HG03457 (cell line): ENCODE data around the gene TTLL13.

Experiments used
- ATAC-seq: cut with Tn5 transposase; IDR thresholded peaks from one replicate; pipeline ENCODE4 v1.9.1; 2021; ENCODE audit warnings: moderate number of reproducible peaks; ENCODE audit not compliant: unreplicated experiment

TTLL13 gene

DNA sequence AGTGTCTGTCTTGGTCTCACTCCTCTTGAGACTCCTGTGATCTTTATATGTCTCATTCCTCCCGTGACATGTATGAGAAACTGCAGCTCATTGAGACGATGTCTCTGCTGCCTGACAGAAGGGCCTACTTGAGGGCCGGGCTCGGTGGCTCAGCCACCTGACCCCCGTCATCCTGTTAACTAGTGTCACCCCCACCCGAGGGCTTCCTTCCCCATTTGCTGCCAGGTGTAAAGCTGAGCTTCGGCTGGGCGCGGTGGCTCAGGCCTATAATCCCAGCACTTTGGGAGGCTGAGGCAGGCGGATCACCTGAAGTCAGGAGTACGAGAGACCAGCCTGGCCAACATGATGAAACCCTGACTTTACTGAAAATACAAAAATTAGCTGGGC lies 35.5 kb upstream of the TTLL13 start:
- ATAC-seq, result no peak

DNA sequence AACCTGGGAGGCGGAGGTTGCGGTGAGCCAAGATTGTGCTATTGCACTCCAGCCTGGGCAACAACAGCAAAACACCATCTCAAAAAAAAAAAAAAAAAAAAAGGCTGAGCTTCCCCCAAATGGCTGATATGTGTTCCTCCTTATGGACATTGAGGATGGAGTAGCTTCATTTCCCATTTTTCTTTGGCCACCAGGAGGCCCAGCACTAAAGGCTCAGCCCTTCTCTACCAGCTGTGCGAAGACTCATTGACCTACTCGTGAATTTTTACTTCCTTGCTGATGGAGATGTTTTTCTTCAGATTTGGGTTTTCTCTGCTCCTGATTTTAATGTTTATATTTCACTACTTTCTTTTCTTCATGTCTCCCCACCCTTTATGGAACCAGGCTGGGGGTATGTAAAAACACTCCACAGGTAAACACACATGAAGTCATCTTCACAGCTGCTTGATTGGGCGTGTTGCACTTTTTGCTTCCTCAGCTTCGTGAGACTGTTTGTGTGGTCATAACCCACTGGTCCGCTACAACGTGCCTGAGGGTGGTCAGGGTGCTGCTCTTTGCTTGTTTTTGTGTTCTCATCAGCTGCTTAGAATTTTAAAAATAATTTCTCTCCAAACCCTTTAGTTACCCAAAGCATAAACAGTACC lies 34.7 kb upstream of the TTLL13 start:
- ATAC-seq, result no peak

DNA sequence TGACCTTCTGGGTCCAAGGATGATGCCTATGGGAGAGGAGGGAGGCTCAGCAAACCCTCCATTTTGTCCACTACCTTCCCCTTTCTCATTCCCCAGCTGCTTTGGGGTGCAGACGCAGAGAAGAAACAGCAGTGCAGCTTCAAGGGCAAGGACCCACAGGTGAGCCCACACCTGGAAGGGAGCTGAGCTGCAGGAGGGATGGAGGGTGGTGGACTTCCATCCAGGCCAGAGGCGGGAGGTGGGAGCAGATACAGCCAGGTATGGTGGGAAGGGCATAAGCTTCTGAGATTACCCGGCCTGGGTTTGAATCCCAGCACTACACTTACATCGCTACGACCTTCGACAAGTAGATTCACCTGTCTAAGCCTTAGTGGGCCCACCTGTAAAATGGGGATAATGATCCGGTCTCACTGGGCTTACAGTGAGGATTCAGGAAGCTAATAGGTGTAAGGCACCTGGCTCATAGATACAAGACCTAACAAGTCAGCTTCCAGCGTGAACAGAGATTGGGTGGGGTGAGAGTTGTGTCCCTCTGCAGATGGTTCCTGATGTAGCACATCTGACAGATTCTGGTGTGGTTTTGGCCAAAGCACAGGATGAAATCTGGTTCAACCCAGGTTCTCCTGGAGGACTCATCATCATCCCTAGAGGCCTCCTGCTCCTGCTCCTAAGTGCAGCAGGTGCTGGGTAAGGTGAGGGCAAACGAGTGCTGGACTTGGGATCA lies 31.5 kb upstream of the TTLL13 start:
- no peak for ATAC-seq

DNA sequence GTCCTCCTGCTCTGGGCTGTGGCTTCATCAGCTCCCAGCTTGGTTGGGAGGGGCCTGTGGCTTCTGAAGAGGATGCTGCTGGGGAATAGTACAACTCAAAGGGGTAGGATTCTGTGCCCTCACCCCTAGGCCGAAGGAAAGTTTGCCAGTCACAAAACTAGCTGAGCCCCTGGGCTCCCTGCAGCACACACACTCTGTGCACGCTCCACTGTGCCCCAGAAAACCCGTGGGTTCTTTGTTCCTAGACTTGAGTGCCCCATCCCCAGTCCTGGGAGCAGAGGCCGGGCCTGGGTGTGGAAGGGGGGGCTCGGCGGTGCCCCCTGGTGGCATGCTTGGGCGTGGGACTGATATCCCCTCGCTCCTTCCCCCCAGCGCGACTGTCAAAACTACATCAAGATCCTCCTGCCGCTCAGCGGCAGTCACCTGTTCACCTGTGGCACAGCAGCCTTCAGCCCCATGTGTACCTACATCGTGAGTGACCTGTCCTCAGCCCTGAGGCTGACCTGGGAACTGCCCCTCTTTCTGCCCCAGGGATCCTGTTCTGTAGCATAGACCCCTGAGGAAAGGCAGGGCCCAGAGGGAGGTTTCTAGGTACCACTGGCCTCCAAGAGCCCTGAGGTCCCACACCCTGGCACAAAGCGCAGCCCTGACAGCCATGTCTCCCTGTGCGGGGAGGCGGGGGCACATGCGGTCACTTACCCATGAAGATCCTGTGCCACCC lies 29.8 kb upstream of the TTLL13 start:
- no peak for ATAC-seq

DNA sequence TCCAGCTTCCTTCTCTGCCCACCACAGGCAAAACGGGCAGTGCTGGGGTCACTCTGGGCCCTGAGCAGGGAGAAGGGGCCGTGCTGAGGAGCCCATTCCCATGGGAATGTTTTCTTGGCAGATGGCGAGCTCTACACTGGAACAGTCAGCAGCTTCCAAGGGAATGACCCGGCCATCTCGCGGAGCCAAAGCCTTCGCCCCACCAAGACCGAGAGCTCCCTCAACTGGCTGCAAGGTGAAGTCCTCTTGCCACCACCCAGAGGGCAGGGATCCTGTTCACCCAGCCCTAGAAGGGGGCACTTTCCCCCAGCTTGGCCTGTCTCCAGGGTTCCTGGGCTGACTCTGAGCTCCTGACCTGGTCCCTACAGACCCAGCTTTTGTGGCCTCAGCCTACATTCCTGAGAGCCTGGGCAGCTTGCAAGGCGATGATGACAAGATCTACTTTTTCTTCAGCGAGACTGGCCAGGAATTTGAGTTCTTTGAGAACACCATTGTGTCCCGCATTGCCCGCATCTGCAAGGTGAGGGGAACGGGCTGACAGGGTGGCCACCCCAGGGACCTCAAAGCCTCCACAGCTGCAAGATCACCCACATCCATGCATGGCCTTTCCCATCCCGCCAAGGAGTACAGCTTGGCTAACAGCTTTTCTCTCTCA lies 28.0 kb upstream of the TTLL13 start:
- no peak for ATAC-seq

DNA sequence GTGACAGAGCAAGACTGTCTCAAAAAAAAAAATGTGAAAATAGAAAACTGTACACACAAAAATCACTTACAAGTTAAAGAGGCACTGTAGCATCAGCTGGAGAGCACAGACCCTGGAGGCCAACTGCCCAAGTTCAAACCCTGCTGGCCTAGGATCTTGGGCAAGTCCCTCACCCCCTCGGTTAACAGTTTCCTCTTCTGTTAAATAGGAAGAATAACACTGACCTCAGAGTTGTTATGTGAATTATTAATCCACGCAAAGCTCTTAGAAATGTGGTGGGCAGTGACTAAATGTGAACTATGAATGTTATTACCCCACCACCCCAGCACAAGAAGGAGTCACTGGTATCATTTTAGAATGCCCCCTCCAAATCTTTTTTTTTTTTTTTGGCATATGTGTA lies 26.8 kb upstream of the TTLL13 start:
- no peak for ATAC-seq

DNA sequence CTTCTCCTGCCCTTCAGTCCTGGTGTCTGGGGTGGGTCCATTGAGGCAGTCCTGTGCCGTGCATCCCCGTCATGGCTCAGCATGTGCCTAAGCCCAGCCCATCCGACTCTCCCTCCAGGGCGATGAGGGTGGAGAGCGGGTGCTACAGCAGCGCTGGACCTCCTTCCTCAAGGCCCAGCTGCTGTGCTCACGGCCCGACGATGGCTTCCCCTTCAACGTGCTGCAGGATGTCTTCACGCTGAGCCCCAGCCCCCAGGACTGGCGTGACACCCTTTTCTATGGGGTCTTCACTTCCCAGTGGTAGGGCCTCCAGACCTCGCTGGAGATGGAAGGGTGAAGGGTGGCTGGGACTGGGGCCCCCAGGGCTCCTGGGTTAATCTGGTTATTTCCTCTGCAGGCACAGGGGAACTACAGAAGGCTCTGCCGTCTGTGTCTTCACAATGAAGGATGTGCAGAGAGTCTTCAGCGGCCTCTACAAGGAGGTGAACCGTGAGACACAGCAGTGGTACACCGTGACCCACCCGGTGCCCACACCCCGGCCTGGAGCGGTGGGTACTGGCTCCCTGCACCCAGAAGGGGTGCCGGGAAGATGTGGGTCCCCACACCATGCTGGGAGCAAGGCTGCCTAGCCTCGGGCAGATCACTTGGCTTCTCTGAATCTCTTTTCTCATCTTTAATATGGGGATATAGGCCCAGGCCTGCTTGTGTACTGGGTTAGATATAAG lies 25.8 kb upstream of the TTLL13 start:
- no peak for ATAC-seq

DNA sequence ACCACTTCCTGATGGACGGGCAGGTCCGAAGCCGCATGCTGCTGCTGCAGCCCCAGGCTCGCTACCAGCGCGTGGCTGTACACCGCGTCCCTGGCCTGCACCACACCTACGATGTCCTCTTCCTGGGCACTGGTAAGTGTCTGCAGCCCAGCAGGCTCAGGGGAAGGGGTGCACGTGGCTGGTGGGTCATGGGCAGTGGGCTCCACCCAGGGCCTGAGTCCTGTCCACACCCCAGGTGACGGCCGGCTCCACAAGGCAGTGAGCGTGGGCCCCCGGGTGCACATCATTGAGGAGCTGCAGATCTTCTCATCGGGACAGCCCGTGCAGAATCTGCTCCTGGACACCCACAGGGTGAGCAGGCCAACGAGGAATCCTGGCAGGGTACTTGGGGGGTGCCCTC lies 24.3 kb upstream of the TTLL13 start:
- no peak for ATAC-seq

DNA sequence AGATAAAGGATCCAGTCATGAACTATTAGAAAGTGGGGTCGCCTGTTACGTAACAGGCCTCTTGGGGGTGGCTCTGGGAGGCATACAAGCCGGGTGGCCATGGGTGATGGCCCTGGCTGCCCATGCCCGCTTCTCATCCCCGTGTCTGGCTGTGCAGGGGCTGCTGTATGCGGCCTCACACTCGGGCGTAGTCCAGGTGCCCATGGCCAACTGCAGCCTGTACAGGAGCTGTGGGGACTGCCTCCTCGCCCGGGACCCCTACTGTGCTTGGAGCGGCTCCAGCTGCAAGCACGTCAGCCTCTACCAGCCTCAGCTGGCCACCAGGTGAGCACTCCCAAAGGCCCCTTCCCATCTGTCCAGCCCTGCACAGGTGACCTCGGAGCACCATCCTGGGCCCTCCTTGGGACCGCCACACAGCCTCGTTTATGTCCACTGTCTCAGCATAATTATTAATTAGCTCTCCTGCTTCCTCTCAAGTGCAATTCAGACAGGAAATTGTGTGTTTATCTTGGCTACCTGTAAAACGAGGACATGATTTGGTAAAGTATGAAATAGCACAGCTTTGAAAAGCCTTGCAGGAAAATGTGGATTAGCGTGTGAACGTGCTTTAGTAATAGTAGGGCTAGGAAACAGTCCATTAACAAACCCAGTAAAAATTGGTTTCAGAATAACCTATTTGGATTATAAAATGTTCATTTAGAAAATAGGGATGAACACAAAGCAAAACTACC lies 23.7 kb upstream of the TTLL13 start:
- ATAC-seq, result no peak

DNA sequence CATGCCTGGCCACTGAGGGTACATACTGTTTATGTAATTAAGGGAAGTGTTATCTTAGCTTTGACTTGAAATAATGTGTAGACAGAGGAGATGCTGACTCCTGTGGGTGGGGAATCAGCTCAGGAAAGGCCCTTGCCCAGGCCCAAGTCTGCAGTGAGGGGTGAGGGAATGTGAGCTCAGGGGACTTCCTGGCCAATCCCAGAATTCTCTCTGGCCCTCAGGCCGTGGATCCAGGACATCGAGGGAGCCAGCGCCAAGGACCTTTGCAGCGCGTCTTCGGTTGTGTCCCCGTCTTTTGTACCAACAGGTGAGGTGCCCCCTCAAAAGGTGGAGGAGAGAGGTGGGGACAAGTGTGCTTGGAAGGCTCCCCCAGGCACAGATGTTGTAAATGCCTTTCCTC lies 22.0 kb upstream of the TTLL13 start:
- no peak for ATAC-seq

DNA sequence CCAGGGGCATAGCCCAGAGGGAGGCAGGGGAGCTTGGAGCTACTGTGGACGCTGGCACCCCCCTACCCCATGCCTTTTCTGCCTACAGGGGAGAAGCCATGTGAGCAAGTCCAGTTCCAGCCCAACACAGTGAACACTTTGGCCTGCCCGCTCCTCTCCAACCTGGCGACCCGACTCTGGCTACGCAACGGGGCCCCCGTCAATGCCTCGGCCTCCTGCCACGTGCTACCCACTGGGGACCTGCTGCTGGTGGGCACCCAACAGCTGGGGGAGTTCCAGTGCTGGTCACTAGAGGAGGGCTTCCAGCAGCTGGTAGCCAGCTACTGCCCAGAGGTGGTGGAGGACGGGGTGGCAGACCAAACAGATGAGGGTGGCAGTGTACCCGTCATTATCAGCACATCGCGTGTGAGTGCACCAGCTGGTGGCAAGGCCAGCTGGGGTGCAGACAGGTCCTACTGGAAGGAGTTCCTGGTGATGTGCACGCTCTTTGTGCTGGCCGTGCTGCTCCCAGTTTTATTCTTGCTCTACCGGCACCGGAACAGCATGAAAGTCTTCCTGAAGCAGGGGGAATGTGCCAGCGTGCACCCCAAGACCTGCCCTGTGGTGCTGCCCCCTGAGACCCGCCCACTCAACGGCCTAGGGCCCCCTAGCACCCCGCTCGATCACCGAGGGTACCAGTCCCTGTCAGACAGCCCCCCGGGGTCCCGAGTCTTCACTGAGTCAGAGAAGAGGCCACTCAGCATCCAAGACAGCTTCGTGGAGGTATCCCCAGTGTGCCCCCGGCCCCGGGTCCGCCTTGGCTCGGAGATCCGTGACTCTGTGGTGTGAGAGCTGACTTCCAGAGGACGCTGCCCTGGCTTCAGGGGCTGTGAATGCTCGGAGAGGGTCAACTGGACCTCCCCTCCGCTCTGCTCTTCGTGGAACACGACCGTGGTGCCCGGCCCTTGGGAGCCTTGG lies 21.3 kb upstream of the TTLL13 start:
- ATAC-seq, result no peak

DNA sequence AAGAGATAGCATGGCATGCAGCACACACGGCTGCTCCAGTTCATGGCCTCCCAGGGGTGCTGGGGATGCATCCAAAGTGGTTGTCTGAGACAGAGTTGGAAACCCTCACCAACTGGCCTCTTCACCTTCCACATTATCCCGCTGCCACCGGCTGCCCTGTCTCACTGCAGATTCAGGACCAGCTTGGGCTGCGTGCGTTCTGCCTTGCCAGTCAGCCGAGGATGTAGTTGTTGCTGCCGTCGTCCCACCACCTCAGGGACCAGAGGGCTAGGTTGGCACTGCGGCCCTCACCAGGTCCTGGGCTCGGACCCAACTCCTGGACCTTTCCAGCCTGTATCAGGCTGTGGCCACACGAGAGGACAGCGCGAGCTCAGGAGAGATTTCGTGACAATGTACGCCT lies 20.4 kb upstream of the TTLL13 start:
- ATAC-seq, result no peak

DNA sequence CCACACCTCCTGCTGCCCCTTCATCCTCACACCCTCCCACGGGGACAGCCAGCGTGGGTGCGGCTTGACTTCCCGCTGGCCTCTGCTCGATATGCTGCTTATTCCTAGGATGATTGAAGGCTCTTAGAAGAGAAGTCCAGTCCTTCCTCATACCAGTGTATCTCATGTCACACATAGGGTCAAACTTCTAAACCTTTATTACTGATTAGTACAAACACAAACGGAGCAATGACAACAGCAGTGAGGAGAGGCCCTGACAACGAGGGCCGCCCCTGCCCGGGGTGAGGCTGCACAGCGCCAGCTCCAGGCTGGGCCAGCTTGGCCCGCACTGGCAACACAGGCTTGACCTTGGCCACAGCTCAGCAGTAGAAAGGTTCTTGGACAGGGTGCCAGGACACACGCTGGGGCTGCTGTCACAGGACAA lies 19.3 kb upstream of the TTLL13 start:
- no peak for ATAC-seq

DNA sequence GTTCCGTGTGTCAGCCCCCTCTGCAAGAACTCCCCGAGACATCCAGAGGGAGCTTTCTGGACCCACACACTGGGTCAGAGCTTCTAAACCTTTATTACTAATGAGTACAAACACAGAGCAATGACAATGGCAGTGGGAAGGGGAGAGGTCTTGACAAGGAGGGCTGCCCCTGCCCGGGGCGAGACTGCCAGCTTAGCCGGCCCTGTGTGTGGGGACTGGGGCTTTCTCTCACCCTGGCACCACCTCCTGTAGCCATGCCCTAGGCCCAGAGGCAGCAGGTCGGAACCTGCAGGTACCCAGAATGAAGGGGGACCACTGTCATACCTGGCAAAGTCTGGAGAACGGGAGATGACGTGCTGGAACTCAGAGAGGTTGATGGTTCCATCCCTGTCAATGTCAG lies 18.7 kb upstream of the TTLL13 start:
- ATAC-seq, result no peak

DNA sequence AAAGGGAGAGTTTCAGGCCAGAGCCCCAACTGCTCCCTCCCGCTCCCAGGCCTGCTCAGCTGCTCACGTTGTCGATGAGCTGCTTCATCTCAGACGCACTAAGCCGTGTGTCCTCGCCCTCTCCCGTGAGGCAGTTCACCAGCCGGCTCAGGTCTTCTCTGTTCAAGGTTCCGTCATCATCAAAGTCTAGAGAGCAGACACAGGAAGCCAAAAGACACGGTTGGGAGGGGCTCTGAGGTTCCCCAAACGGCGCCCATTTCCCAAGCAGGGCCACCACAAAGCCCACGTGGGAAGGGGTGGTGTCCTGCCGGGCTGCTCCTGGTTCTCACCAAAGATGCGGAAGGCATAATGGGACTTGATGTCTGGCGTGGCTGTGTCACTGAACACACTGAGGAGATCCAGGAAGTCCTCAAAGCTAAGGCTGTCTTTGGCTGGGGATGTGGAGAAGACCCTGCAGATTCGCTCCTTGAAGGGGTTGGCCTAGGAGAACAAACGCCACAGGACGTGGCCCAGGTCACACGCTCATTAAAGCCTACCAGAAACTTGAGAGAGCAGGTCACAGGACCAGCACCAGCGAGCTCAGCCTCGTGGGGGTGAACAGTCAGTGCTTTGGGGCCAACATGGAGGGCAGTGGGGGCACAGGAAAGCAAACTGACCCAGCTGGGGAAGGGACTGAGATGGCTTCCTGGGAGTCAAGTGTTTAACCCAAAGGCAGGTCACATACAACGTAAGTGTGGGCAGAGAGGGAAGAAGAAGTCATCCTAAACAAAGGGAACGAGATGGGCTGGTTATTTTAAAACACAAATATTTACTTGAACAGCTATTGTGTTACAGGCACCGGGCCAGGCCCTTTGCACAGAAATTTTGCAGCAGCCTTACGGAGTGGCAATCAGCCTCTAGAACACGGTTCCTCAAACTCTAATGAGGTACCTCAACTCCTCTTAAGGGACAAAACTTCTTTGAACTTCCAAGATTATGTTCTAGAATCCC lies 18.0 kb upstream of the TTLL13 start:
- ATAC-seq, result no peak

DNA sequence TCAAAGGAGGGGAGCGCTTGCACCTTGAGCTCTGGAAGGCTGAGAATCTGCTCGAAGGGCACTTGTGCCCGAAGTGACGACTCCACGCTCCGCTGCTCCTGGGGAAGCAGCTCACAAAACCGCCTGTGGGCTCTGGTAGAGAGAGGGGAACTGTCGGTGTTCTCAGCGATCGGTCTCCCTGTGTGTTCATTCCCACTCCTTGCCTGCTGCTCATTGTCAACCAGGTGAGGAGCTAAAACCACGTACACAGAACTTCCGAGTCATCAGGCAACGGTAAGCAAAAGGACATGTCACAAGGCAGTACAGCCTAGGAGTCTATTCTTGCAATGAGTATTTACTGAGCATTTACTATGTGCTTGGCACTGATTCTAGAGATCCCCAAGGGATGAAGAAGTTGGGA lies 17.2 kb upstream of the TTLL13 start:
- no peak for ATAC-seq

DNA sequence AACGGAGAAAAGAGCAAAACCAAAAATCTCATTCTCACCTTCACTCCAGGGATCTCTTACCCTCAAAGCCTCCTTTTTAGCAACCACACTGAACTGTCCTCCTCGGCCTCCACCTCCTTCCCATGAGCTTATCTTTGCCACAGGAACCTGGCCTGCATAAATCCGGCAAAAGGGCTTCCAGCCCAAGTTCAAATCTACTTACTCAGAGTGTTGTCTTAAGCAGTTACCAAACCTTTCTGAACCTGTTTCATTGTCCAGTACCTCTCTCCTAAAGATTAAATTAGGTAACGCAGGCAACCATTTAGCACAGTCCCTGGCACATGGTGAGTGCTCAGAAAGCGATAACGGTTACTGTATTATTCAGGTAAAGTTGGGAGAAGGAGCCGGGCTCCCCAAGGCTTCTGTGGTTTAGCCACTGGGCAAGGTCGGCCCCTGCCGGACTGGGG lies 16.4 kb upstream of the TTLL13 start:
- no peak for ATAC-seq
